B cell (primary cell): ENCODE measurements around the gene ZDHHC1.

ENCODE experiments used
- EZH2 ChIP-seq: IDR thresholded peaks from 2 replicates; pipeline ENCODE4 v1.6.1; 2012; ENCODE audit warnings: borderline replicate concordance, low read depth, mild to moderate bottlenecking, moderate library complexity, low read length; ENCODE audit not compliant: insufficient read depth, poor library complexity, severe bottlenecking
- TF ChIP-seq, protein P1 (sequence below): fragments of 200-600 bp; IDR thresholded peaks from one replicate; pipeline ENCODE4 v1.8.0; 2022; ENCODE audit warnings: antibody characterized with exemption, mild to moderate bottlenecking

DNA sequence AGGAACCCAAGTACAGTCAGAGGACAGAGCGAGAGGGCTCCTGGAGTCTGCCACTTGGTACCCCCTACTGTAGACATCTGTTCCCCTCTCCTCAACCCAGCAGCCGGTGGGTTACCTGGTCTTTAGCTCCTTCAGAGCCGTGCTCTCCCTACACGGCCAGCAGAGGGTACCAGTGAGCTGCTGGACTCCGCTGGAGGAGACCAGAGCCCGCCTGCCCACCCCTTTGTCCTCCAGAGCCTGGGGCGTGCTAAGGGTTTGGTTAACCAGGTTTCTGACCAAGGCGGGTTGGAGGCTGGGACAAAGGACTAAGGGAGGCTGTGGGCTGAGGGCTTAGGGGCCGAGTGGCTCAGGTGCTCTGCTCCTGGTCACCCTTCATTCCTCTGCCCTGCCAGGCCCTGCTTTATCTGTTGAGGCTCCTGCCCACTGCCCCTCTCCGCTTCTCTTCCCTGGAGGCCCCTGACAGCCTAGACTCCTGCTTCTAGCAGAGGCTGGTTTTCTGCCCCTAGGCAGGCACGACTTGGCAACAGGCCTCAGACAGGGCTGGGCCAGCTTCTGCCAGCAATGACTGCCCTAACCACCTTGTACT lies 12.0 kb upstream of the ZDHHC1 start:
- TF ChIP-seq, protein P1, sequence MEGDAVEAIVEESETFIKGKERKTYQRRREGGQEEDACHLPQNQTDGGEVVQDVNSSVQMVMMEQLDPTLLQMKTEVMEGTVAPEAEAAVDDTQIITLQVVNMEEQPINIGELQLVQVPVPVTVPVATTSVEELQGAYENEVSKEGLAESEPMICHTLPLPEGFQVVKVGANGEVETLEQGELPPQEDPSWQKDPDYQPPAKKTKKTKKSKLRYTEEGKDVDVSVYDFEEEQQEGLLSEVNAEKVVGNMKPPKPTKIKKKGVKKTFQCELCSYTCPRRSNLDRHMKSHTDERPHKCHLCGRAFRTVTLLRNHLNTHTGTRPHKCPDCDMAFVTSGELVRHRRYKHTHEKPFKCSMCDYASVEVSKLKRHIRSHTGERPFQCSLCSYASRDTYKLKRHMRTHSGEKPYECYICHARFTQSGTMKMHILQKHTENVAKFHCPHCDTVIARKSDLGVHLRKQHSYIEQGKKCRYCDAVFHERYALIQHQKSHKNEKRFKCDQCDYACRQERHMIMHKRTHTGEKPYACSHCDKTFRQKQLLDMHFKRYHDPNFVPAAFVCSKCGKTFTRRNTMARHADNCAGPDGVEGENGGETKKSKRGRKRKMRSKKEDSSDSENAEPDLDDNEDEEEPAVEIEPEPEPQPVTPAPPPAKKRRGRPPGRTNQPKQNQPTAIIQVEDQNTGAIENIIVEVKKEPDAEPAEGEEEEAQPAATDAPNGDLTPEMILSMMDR = peak; percentile 79
- no peak for TF ChIP-seq EZH2
